PFSK-1 (cell line): ENCODE data around the gene IGSF11.

Experiments
- FOXP2 ChIP-seq: optimal IDR thresholded peaks from 2 replicates; pipeline ENCODE3; 2011; ENCODE audit warnings: borderline replicate concordance, control low read depth, inconsistent platforms; ENCODE audit not compliant: insufficient read depth; ENCODE audit errors: extremely low read length, extremely low read depth
- POLR2AphosphoS5 ChIP-seq: IDR thresholded peaks from 2 replicates; pipeline ENCODE4 v1.6.1; 2012; ENCODE audit warnings: low read depth, mild to moderate bottlenecking, control low read depth, low read length, moderate library complexity
- REST ChIP-seq, 2 experiments: IDR thresholded peaks; 2 replicates each; pipeline versions ENCODE4 v1.6.1 to v1.8.0; 2011 to 2012; ENCODE audit warnings: low read depth in 2 of 2, low read length in 2 of 2, control low read depth in 1 of 2, inconsistent platforms in 1 of 2, mild to moderate bottlenecking in 1 of 2, moderate library complexity in 1 of 2; ENCODE audit not compliant: insufficient read depth in 1 of 2
- SIN3A ChIP-seq: IDR thresholded peaks from 2 replicates; pipeline ENCODE4 v1.6.1; 2012; ENCODE audit warnings: mild to moderate bottlenecking, low read length, moderate library complexity, borderline replicate concordance; ENCODE audit not compliant: insufficient read depth
- TAF1 ChIP-seq: IDR thresholded peaks from 2 replicates; pipeline ENCODE4 v1.6.1; 2012; ENCODE audit warnings: low read length, control low read depth, borderline replicate concordance; ENCODE audit not compliant: insufficient read depth

The IGSF11 gene

GRCh38 chr3:119015942-119016341, 18.7 kb downstream of the IGSF11 start:
- no peak for TF ChIP-seq POLR2AphosphoS5
- TF ChIP-seq FOXP2, result no peak
- no peak for TF ChIP-seq SIN3A
- no peak for TF ChIP-seq TAF1
- TF ChIP-seq REST (IDR thresholded peaks at IDR 0.05; ENCODE audit: insufficient read depth in 1 of 2, low read depth in 2 of 2, low read length in 2 of 2), result no peak

GRCh38 chr3:119013951-119014350, 20.7 kb downstream of the IGSF11 start:
- TF ChIP-seq FOXP2 (no peak), TAF1 (no peak), REST (IDR thresholded peaks at IDR 0.05; ENCODE audit: insufficient read depth in 1 of 2, low read depth in 2 of 2, low read length in 2 of 2) (no peak), SIN3A (no peak), POLR2AphosphoS5 (no peak)

- no peak for TF ChIP-seq TAF1
- no peak for TF ChIP-seq POLR2AphosphoS5
- no peak for TF ChIP-seq FOXP2
- no peak for TF ChIP-seq SIN3A
- no peak for TF ChIP-seq REST (IDR thresholded peaks at IDR 0.05; ENCODE audit: insufficient read depth in 1 of 2, low read depth in 2 of 2, low read length in 2 of 2)
Observed at GRCh38 chr3:119011528-119011927, 23.1 kb downstream of the IGSF11 start.

- no peak for TF ChIP-seq SIN3A
- TF ChIP-seq POLR2AphosphoS5, result no peak
- no peak for TF ChIP-seq TAF1
- no peak for TF ChIP-seq REST (IDR thresholded peaks at IDR 0.05; ENCODE audit: insufficient read depth in 1 of 2, low read depth in 2 of 2, low read length in 2 of 2)
- no peak for TF ChIP-seq FOXP2
Observed at GRCh38 chr3:118997190-118997589, 37.5 kb downstream of the IGSF11 start.

GRCh38 chr3:118991775-118992174, 42.9 kb downstream of the IGSF11 start:
- no peak for TF ChIP-seq TAF1
